K562 (cell line): ENCODE data around the gene OPHN1. TPM values are rescaled to one million over a fixed set of nuclear protein-coding genes. Genes with fewer than 3 reads are reported as not detected.

ENCODE experiments used
- ARID1B ChIP-seq: fragments of 450-650 bp; IDR thresholded peaks from 2 replicates; pipeline ENCODE4 v1.6.1; 2016; ENCODE audit warnings: antibody characterized with exemption, mild to moderate bottlenecking, inconsistent platforms
- BCOR ChIP-seq: fragments of 450-650 bp; IDR thresholded peaks from 2 replicates; pipeline ENCODE4 v1.6.1; 2016
- ETV1 ChIP-seq: fragments of 450-650 bp; conservative IDR thresholded peaks from 2 replicates; pipeline ENCODE4 v1.6.1; 2016; ENCODE audit warnings: missing genetic modification characterization, control low read depth, low read depth, missing compliant biosample characterization
- FOXA3 ChIP-seq, 2 experiments: fragments of 450-650 bp in 1 of 2; sonication (generic) in 1 of 2; formaldehyde crosslinking; IDR thresholded peaks in 1 of 2; conservative IDR thresholded peaks in 1 of 2; 2 replicates each; pipeline versions ENCODE4 v1.4.0 to v1.8.0; 2020 to 2022; ENCODE audit warnings: mild to moderate bottlenecking in 2 of 2, missing genetic modification reagents in 1 of 2
- GABPB1 ChIP-seq: sonication (generic); formaldehyde crosslinking; IDR thresholded peaks from 2 replicates; pipeline ENCODE4 v1.8.0; 2022; ENCODE audit warnings: mild to moderate bottlenecking, missing genetic modification reagents
- HLTF ChIP-seq: fragments of 450-650 bp; IDR thresholded peaks from 2 replicates; pipeline ENCODE4 v1.6.1; 2016
- JUND ChIP-seq, 2 experiments: IDR thresholded peaks; 2 replicates in 1 of 2; 3 replicates in 1 of 2; pipeline ENCODE4 v1.6.1; 2011; ENCODE audit warnings: borderline replicate concordance in 2 of 2, low read depth in 2 of 2, low read length in 2 of 2, improper control_type of control experiment in 1 of 2, missing biosample characterization in 1 of 2, missing genetic modification characterization in 1 of 2, missing genetic modification reagents in 1 of 2
- KHSRP ChIP-seq: fragments of 450-650 bp; IDR thresholded peaks from 2 replicates; pipeline ENCODE4 v1.6.1; 2017
- LARP7 ChIP-seq: fragments of 450-650 bp; IDR thresholded peaks from 2 replicates; pipeline ENCODE4 v1.6.1; 2016
- MNT ChIP-seq, 2 experiments: fragments of 450-650 bp; conservative IDR thresholded peaks; 2 replicates each; pipeline ENCODE4 v1.6.1; 2017; ENCODE audit warnings: mild to moderate bottlenecking in 2 of 2, moderate library complexity in 2 of 2
- MTA1 ChIP-seq: fragments of 450-650 bp; IDR thresholded peaks from 2 replicates; pipeline ENCODE4 v1.6.1; 2017; ENCODE audit warnings: borderline replicate concordance
- MYNN ChIP-seq, 2 experiments: sonication (generic); formaldehyde crosslinking in 1 of 2; IDR thresholded peaks; 2 replicates each; pipeline versions ENCODE4 v1.5.0 to v1.6.1; 2016 to 2020; ENCODE audit warnings: antibody characterized with exemption in 1 of 2, missing genetic modification reagents in 1 of 2
- NR2F6 ChIP-seq: fragments of 450-650 bp; formaldehyde crosslinking; IDR thresholded peaks from 2 replicates; pipeline ENCODE4 v1.4.0; 2020; ENCODE audit warnings: mild to moderate bottlenecking
- OTX1 ChIP-seq: fragments of 450-650 bp; formaldehyde crosslinking; IDR thresholded peaks from 2 replicates; pipeline ENCODE4 v1.4.0; 2022; ENCODE audit warnings: mild to moderate bottlenecking
- RBM25 ChIP-seq: fragments of 200-400 bp; formaldehyde crosslinking; IDR thresholded peaks from 2 replicates; pipeline ENCODE4 v1.6.1; 2018; ENCODE audit warnings: low read length, low read depth, moderate library complexity; ENCODE audit not compliant: severe bottlenecking
- ZBTB9 ChIP-seq: fragments of 450-650 bp; formaldehyde crosslinking; IDR thresholded peaks from 2 replicates; pipeline ENCODE4 v1.4.0; 2020; ENCODE audit warnings: mild to moderate bottlenecking, moderate library complexity
- ZFP36 ChIP-seq: fragments of 150-350 bp; IDR thresholded peaks from 2 replicates; pipeline ENCODE4 v1.6.1; 2018; ENCODE audit warnings: low read length, low read depth; ENCODE audit not compliant: partially characterized antibody
- ZNF408 ChIP-seq: fragments of 250-450 bp; sonication (Bioruptor Pico); IDR thresholded peaks from 2 replicates; pipeline ENCODE4 v1.4.0; 2020; ENCODE audit warnings: low read depth, mild to moderate bottlenecking, moderate library complexity
- polyA plus RNA-seq, 8 experiments: library from polyadenylated mRNA; depleted of rRNA in 4 of 8; stranded (reverse) in 5 of 8; unstranded in 3 of 8; fragments of >200 nt; fragmentation: Nextera tagmentation in 2 of 8; fragmentation: Illumina TruSeq in 1 of 8; extraction: Ambion mirVana in 2 of 8; extraction: Trizol in 1 of 8; gene quantifications; 2 replicates each; pipeline versions ENCODE4 v1.2.1 to v1.2.3, GENCODE V29; 2011 to 2014; ENCODE audit warnings: inconsistent platforms in 1 of 8, missing spikeins in 1 of 8
- total RNA-seq, 7 experiments: library from RNA; depleted of rRNA in 6 of 7; stranded (reverse); fragments of >200 nt in 6 of 7; fragmentation: Illumina TruSeq in 2 of 7; extraction: Trizol in 2 of 7; gene quantifications; 2 replicates each; pipeline versions ENCODE4 v1.2.1 to v1.2.3, GENCODE V29; 2011 to 2021; ENCODE audit warnings: low replicate concordance in 1 of 7
- TF ChIP-seq, protein P1 (sequence below): IDR thresholded peaks from 3 replicates; pipeline ENCODE4 v1.6.1; 2011; ENCODE audit warnings: borderline replicate concordance, mild to moderate bottlenecking, moderate library complexity; ENCODE audit not compliant: insufficient read length; ENCODE audit errors: extremely low read depth
- TF ChIP-seq, protein P2 (sequence below): fragments of 250-450 bp; sonication (Bioruptor Pico); IDR thresholded peaks from 2 replicates; pipeline ENCODE4 v1.6.1; 2021; ENCODE audit warnings: mild to moderate bottlenecking
- TF ChIP-seq, protein P3 (sequence below), 2 experiments: fragments of 450-650 bp; IDR thresholded peaks; 2 replicates each; pipeline ENCODE4 v1.6.1; 2016

The OPHN1 gene
- total and polyA plus RNA-seq, 9 of the 15 experiments (the other 6 are each of a cell fraction or from before 2014, with no cell fraction given), result 0.28 to 1.8 (median 1.0) TPM

- 0 out of 2 replicates have a peak, but pooled peaks have one; percentile 56 for TF ChIP-seq GABPB1 (CRISPR knock-in tag)
- TF ChIP-seq, protein P1, sequence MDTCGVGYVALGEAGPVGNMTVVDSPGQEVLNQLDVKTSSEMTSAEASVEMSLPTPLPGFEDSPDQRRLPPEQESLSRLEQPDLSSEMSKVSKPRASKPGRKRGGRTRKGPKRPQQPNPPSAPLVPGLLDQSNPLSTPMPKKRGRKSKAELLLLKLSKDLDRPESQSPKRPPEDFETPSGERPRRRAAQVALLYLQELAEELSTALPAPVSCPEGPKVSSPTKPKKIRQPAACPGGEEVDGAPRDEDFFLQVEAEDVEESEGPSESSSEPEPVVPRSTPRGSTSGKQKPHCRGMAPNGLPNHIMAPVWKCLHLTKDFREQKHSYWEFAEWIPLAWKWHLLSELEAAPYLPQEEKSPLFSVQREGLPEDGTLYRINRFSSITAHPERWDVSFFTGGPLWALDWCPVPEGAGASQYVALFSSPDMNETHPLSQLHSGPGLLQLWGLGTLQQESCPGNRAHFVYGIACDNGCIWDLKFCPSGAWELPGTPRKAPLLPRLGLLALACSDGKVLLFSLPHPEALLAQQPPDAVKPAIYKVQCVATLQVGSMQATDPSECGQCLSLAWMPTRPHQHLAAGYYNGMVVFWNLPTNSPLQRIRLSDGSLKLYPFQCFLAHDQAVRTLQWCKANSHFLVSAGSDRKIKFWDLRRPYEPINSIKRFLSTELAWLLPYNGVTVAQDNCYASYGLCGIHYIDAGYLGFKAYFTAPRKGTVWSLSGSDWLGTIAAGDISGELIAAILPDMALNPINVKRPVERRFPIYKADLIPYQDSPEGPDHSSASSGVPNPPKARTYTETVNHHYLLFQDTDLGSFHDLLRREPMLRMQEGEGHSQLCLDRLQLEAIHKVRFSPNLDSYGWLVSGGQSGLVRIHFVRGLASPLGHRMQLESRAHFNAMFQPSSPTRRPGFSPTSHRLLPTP, result no peak
- TF ChIP-seq, protein P2, sequence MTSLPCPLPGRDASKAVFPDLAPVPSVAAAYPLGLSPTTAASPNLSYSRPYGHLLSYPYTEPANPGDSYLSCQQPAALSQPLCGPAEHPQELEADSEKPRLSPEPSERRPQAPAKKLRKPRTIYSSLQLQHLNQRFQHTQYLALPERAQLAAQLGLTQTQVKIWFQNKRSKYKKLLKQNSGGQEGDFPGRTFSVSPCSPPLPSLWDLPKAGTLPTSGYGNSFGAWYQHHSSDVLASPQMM (CRISPR knock-in tag), result no peak
- TF ChIP-seq RBM25, result peak; percentile 47
- peak; percentile 97 for TF ChIP-seq HLTF
- TF ChIP-seq, protein P3, sequence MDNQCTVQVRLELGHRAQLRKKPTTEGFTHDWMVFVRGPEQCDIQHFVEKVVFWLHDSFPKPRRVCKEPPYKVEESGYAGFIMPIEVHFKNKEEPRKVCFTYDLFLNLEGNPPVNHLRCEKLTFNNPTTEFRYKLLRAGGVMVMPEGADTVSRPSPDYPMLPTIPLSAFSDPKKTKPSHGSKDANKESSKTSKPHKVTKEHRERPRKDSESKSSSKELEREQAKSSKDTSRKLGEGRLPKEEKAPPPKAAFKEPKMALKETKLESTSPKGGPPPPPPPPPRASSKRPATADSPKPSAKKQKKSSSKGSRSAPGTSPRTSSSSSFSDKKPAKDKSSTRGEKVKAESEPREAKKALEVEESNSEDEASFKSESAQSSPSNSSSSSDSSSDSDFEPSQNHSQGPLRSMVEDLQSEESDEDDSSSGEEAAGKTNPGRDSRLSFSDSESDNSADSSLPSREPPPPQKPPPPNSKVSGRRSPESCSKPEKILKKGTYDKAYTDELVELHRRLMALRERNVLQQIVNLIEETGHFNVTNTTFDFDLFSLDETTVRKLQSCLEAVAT (IDR thresholded peaks at IDR 0.05), result peak in 1 of 2 experiments; percentile 73; a peak in 1 of 4 replicates
- no peak for TF ChIP-seq KHSRP
- no peak for TF ChIP-seq ETV1 (tag)
- TF ChIP-seq MTA1, result no peak
- peak; percentile 54; the same call in 1 of the 2 replicates for TF ChIP-seq BCOR
- peak; percentile 22; the same call in 1 of the 2 replicates for TF ChIP-seq JUND (IDR thresholded peaks at IDR 0.05; ENCODE audit: borderline replicate concordance, low read depth, low read length)
- TF ChIP-seq JUND (tag; IDR thresholded peaks at IDR 0.05; ENCODE audit: borderline replicate concordance, low read depth, low read length), result no peak; the same call in 2 of the 3 replicates
- TF ChIP-seq ZNF408 (CRISPR knock-in tag), result no peak
- TF ChIP-seq ZBTB9 (CRISPR knock-in tag), result no peak
- TF ChIP-seq FOXA3 (CRISPR knock-in tag; conservative IDR thresholded peaks at IDR 0.05 in 1 of 2, IDR thresholded peaks at IDR 0.05 in 1 of 2), result no peak
- TF ChIP-seq OTX1, result peak; percentile 17; the same call in 1 of the 2 replicates
- TF ChIP-seq ARID1B, result peak; percentile 34; the same call in 1 of the 2 replicates
- no peak for TF ChIP-seq ZFP36
- no peak for TF ChIP-seq NR2F6 (CRISPR knock-in tag)
- TF ChIP-seq MYNN (IDR thresholded peaks at IDR 0.05), result peak; percentile 55; the same call in 1 of the 2 replicates
- no peak for TF ChIP-seq MYNN (CRISPR knock-in tag; IDR thresholded peaks at IDR 0.05)
- TF ChIP-seq LARP7, result 0 out of 2 replicates have a peak, but pooled peaks have one; percentile 39
- TF ChIP-seq MNT (conservative IDR thresholded peaks at IDR 0.05), result 0 out of 4 replicates have a peak, but pooled peaks of 1 of the 2 experiments have one; percentile 41
Measured at GRCh38 chrX:68462653-68463052, 29.4 kb upstream of the OPHN1 start (continued).
